PC-3 (cell line): Measurements from ENCODE around the gene CDC40. TPM values are rescaled to one million over a fixed set of nuclear protein-coding genes. Genes with fewer than 3 reads are reported as not detected.
"Not testable (repeated sequence)": the region's sequence is repeated elsewhere in the genome, so short reads cannot be mapped to it uniquely, and the experiment has no call there.

ENCODE experiments used
- ATAC-seq: fragments of 200-7000 bp; cut with Tn5 transposase; 2 replicates; pipeline ENCODE4 v1.9.1; 2020; ENCODE audit warnings: mild to moderate bottlenecking, moderate library complexity
- BruUV-seq: library from RNA; stranded (reverse); fragments of 400-500 nt; replicated peaks from 2 replicates; lab custom pipeline; 2021; lab: Mats Ljungman, UMichigan
- CTCF ChIA-PET: fragments of 300-600 bp; sonication (Branson Sonifier 250); formaldehyde crosslinking; loops from one replicate; lab custom pipeline; 2022; ENCODE audit warnings: antibody characterized with exemption; lab: Charles Lee
- POLR2A ChIA-PET: fragments of 300-600 bp; sonication (Branson Sonifier 250); formaldehyde crosslinking; loops from one replicate; lab custom pipeline; 2022; ENCODE audit warnings: antibody characterized with exemption; ENCODE audit not compliant: unreplicated experiment; lab: Charles Lee
- DNase-seq: peaks from one replicate; pipeline ENCODE4 v3.0.0-alpha.2; 2015
- H2AFZ ChIP-seq: fragments of 300-600 bp; sonication (generic); 2 replicates; pipeline ENCODE4 v1.6.0; 2016; ENCODE audit warnings: antibody characterized with exemption, low read length
- H3F3A ChIP-seq: fragments of 300-600 bp; sonication (generic); one replicate; pipeline ENCODE4 v1.6.0; 2017; ENCODE audit warnings: antibody characterized with exemption, low read length, control low read depth, mild to moderate bottlenecking; ENCODE audit not compliant: unreplicated experiment
- H3K27ac ChIP-seq: fragments of 300-600 bp; sonication (generic); 2 replicates; pipeline ENCODE4 v1.5.1; 2016; ENCODE audit warnings: mild to moderate bottlenecking, low read length
- H3K27me3 ChIP-seq: fragments of 300-600 bp; sonication (generic); 2 replicates; pipeline ENCODE4 v1.6.1; 2016; ENCODE audit warnings: low read length, mixed read lengths
- H3K36me3 ChIP-seq: fragments of 300-600 bp; sonication (generic); 2 replicates; pipeline ENCODE4 v1.6.1; 2016; ENCODE audit warnings: low read depth, mixed run types, low read length, mixed read lengths
- H3K4me1 ChIP-seq: fragments of 300-600 bp; sonication (generic); 2 replicates; pipeline ENCODE4 v1.5.1; 2016; ENCODE audit warnings: low read length; ENCODE audit not compliant: insufficient read depth
- H3K4me2 ChIP-seq: fragments of 300-600 bp; sonication (generic); 2 replicates; pipeline ENCODE4 v1.6.0; 2016; ENCODE audit warnings: low read length
- H3K4me3 ChIP-seq: fragments of 300-600 bp; sonication (generic); 2 replicates; pipeline ENCODE4 v1.5.1; 2016; ENCODE audit warnings: mild to moderate bottlenecking, low read length, mixed read lengths
- H3K79me2 ChIP-seq: fragments of 300-600 bp; sonication (generic); 2 replicates; pipeline ENCODE4 v1.6.1; 2017; ENCODE audit warnings: low read length, mixed read lengths
- H3K9ac ChIP-seq: fragments of 300-600 bp; sonication (generic); 2 replicates; pipeline ENCODE4 v1.6.0; 2016; ENCODE audit warnings: mild to moderate bottlenecking, low read length
- H3K9me2 ChIP-seq: fragments of 300-600 bp; sonication (generic); replicated peaks from 2 replicates; pipeline ENCODE4 v1.6.1; 2016; ENCODE audit warnings: mixed run types, low read length, mixed read lengths
- H3K9me3 ChIP-seq: fragments of 300-600 bp; sonication (generic); 2 replicates; pipeline ENCODE4 v1.6.1; 2016; ENCODE audit warnings: low read length, mixed read lengths
- H4K20me1 ChIP-seq: fragments of 300-600 bp; sonication (generic); 2 replicates; pipeline ENCODE4 v1.6.1; 2016; ENCODE audit warnings: low read length, mixed read lengths
- CTCF ChIP-seq: fragments of 300-600 bp; sonication (generic); conservative IDR thresholded peaks from 2 replicates; pipeline ENCODE4 v1.5.1; 2017; ENCODE audit warnings: antibody characterized with exemption, low read depth, mild to moderate bottlenecking, low read length
- EZH2 ChIP-seq: fragments of 300-600 bp; sonication (generic); IDR thresholded peaks from one replicate; pipeline ENCODE4 v1.6.1; 2017; ENCODE audit warnings: antibody characterized with exemption, mild to moderate bottlenecking, low read length; ENCODE audit not compliant: unreplicated experiment
- EZH2phosphoT487 ChIP-seq: fragments of 300-600 bp; sonication (generic); IDR thresholded peaks from 2 replicates; pipeline ENCODE4 v1.6.1; 2018; ENCODE audit warnings: mild to moderate bottlenecking, antibody characterized with exemption, low read length, borderline replicate concordance
- intact Hi-C: fragments of 100-400 bp; cut with micrococcal nuclease; formaldehyde crosslinking; loops from 2 replicates; pipeline ENCODE4 v1.9.0; 2023
- total RNA-seq: library from RNA; depleted of rRNA; stranded (reverse); fragments of >200 nt; gene quantifications from 2 replicates; pipeline ENCODE4 v1.2.3, GENCODE V29; 2014

CDC40 gene
- total RNA-seq, 1 experiment from 2014 or later = 8.9 TPM

DNA sequence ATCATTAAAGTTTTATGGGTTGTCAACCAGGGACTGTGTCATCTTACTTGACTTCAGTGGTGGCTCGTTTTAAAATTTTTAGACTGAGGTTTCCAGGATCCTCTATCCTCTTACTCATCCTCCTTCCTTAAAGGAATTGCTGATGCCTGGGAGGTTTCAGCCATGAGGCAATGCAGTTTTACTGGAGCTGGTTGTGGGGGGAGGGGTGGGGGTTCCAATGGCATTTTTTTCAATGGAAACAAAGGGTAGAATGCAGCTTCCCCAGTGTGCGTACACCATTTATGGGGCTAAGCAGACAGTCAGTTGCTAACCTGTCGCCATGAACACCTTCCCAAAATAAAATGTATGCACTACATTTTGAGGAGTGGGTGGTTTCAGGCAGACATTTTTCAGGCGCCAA lies 89.9 kb downstream of the CDC40 start:
- no peaks in the 10 kb centered on the region for H3K36me3 ChIP-seq
- BruUV-seq = no TSS peak
- DNase-seq = no peak
- H4K20me1 ChIP-seq = no peaks in the 10 kb centered on the region
- no peak overlapping the region for H2AFZ ChIP-seq
- H3K4me3 ChIP-seq = no peak overlapping the region
- no peaks in the 10 kb centered on the region for H3K4me1 ChIP-seq
- no peaks in the 10 kb centered on the region for H3F3A ChIP-seq
- ChIA-PET POLR2A (no interaction called here), CTCF (no interaction called here)
- ATAC-seq = no peak
- H3K4me2 ChIP-seq = no peak overlapping the region
- no peaks in the 10 kb centered on the region for H3K9me2 ChIP-seq
- peaks cover 12% of the 10 kb centered on the region; the same call in 1 of the 2 replicates for H3K27me3 ChIP-seq
- no peaks in the 10 kb centered on the region for H3K79me2 ChIP-seq
- no peak for TF ChIP-seq EZH2
- TF ChIP-seq EZH2phosphoT487 = no peak
- no peak for TF ChIP-seq CTCF
- no peak overlapping the region for H3K27ac ChIP-seq
- intact Hi-C loops = no loop called here
- no peaks in the 10 kb centered on the region for H3K9me3 ChIP-seq
- no peak overlapping the region for H3K9ac ChIP-seq

DNA sequence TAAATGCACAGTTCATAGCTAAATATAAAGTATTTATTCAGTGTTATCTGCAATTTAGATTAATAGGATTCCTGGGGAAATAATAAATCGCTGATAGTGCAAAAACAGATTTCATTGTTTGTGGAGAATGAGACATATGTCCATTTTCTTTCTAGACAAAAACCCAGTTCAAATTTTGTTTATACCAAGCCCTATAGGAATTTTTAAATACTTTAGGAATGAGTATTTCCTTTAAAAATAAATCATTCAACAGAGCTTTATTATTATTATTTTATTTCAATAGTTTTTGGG lies 91.5 kb downstream of the CDC40 start:
- TF ChIP-seq EZH2phosphoT487 = no peak
- no peak for TF ChIP-seq EZH2
- TF ChIP-seq CTCF = no peak
- POLR2A ChIA-PET = no interaction called here
- DNase-seq (no peak), ATAC-seq (no peak)
- H3K9me3 ChIP-seq = no peaks in the 10 kb centered on the region
- H3K9me2 ChIP-seq = no peaks in the 10 kb centered on the region
- H3K27me3 ChIP-seq = peaks cover 12% of the 10 kb centered on the region; the same call in 1 of the 2 replicates
- H3K36me3 ChIP-seq = no peaks in the 10 kb centered on the region
- no peak overlapping the region for H3K4me2 ChIP-seq
- CTCF ChIA-PET = no interaction called here
- intact Hi-C loops = no loop called here
- no peak overlapping the region for H2AFZ ChIP-seq
- no TSS peak for BruUV-seq
- H3K27ac ChIP-seq = no peak overlapping the region
- no peaks in the 10 kb centered on the region for H3K79me2 ChIP-seq
- no peaks in the 10 kb centered on the region for H4K20me1 ChIP-seq
- H3K4me1 ChIP-seq = no peaks in the 10 kb centered on the region
- no peaks in the 10 kb centered on the region for H3F3A ChIP-seq
- H3K4me3 ChIP-seq = no peak overlapping the region
- no peak overlapping the region for H3K9ac ChIP-seq

- H3K4me1 ChIP-seq, H3K79me2 ChIP-seq, H3K9me2 ChIP-seq, H3K9ac ChIP-seq, H3K27ac ChIP-seq, DNase-seq, H2AFZ ChIP-seq, H3K36me3 ChIP-seq, CTCF ChIA-PET, H4K20me1 ChIP-seq, POLR2A ChIA-PET, ATAC-seq, H3K4me3 ChIP-seq, H3K4me2 ChIP-seq, H3K9me3 ChIP-seq, intact Hi-C loops, H3F3A ChIP-seq, BruUV-seq: not testable (repeated sequence)
- peaks cover 13% of the 10 kb centered on the region for H3K27me3 ChIP-seq
Measured at GRCh38 chr6:110272781-110273180, 92.6 kb downstream of the CDC40 start.
